PC-3 (cell line): Measurements from ENCODE around the gene TMEM14C. TPM values are rescaled to one million over a fixed set of nuclear protein-coding genes. Genes with fewer than 3 reads are reported as not detected.

Source experiments
- ATAC-seq: fragments of 200-7000 bp; cut with Tn5 transposase; 2 replicates; pipeline ENCODE4 v1.9.1; 2020; ENCODE audit warnings: mild to moderate bottlenecking, moderate library complexity
- Bru-seq: library from RNA; stranded (reverse); fragments of 400-500 nt; gene quantifications from one replicate; lab custom pipeline; 2021; lab: Mats Ljungman, UMichigan
- BruChase-seq, 2 experiments: library from RNA; stranded (reverse); fragments of 400-500 nt; gene quantifications; one replicate each; lab custom pipeline; 2021; lab: Mats Ljungman, UMichigan
- BruUV-seq: library from RNA; stranded (reverse); fragments of 400-500 nt; replicated peaks from 2 replicates; lab custom pipeline; 2021; lab: Mats Ljungman, UMichigan
- CTCF ChIA-PET: fragments of 300-600 bp; sonication (Branson Sonifier 250); formaldehyde crosslinking; loops from one replicate; lab custom pipeline; 2022; ENCODE audit warnings: antibody characterized with exemption; lab: Charles Lee
- POLR2A ChIA-PET: fragments of 300-600 bp; sonication (Branson Sonifier 250); formaldehyde crosslinking; loops from one replicate; lab custom pipeline; 2022; ENCODE audit warnings: antibody characterized with exemption; ENCODE audit not compliant: unreplicated experiment; lab: Charles Lee
- DNase-seq: peaks from one replicate; pipeline ENCODE4 v3.0.0-alpha.2; 2015
- H2AFZ ChIP-seq: fragments of 300-600 bp; sonication (generic); 2 replicates; pipeline ENCODE4 v1.6.0; 2016; ENCODE audit warnings: antibody characterized with exemption, low read length
- H3F3A ChIP-seq: fragments of 300-600 bp; sonication (generic); one replicate; pipeline ENCODE4 v1.6.0; 2017; ENCODE audit warnings: antibody characterized with exemption, low read length, control low read depth, mild to moderate bottlenecking; ENCODE audit not compliant: unreplicated experiment
- H3K27ac ChIP-seq: fragments of 300-600 bp; sonication (generic); 2 replicates; pipeline ENCODE4 v1.5.1; 2016; ENCODE audit warnings: mild to moderate bottlenecking, low read length
- H3K27me3 ChIP-seq: fragments of 300-600 bp; sonication (generic); 2 replicates; pipeline ENCODE4 v1.6.1; 2016; ENCODE audit warnings: low read length, mixed read lengths
- H3K36me3 ChIP-seq: fragments of 300-600 bp; sonication (generic); 2 replicates; pipeline ENCODE4 v1.6.1; 2016; ENCODE audit warnings: low read depth, mixed run types, low read length, mixed read lengths
- H3K4me1 ChIP-seq: fragments of 300-600 bp; sonication (generic); 2 replicates; pipeline ENCODE4 v1.5.1; 2016; ENCODE audit warnings: low read length; ENCODE audit not compliant: insufficient read depth
- H3K4me2 ChIP-seq: fragments of 300-600 bp; sonication (generic); 2 replicates; pipeline ENCODE4 v1.6.0; 2016; ENCODE audit warnings: low read length
- H3K4me3 ChIP-seq: fragments of 300-600 bp; sonication (generic); 2 replicates; pipeline ENCODE4 v1.5.1; 2016; ENCODE audit warnings: mild to moderate bottlenecking, low read length, mixed read lengths
- H3K79me2 ChIP-seq: fragments of 300-600 bp; sonication (generic); 2 replicates; pipeline ENCODE4 v1.6.1; 2017; ENCODE audit warnings: low read length, mixed read lengths
- H3K9ac ChIP-seq: fragments of 300-600 bp; sonication (generic); 2 replicates; pipeline ENCODE4 v1.6.0; 2016; ENCODE audit warnings: mild to moderate bottlenecking, low read length
- H3K9me2 ChIP-seq: fragments of 300-600 bp; sonication (generic); replicated peaks from 2 replicates; pipeline ENCODE4 v1.6.1; 2016; ENCODE audit warnings: mixed run types, low read length, mixed read lengths
- H3K9me3 ChIP-seq: fragments of 300-600 bp; sonication (generic); 2 replicates; pipeline ENCODE4 v1.6.1; 2016; ENCODE audit warnings: low read length, mixed read lengths
- H4K20me1 ChIP-seq: fragments of 300-600 bp; sonication (generic); 2 replicates; pipeline ENCODE4 v1.6.1; 2016; ENCODE audit warnings: low read length, mixed read lengths
- CTCF ChIP-seq: fragments of 300-600 bp; sonication (generic); conservative IDR thresholded peaks from 2 replicates; pipeline ENCODE4 v1.5.1; 2017; ENCODE audit warnings: antibody characterized with exemption, low read depth, mild to moderate bottlenecking, low read length
- EZH2 ChIP-seq: fragments of 300-600 bp; sonication (generic); IDR thresholded peaks from one replicate; pipeline ENCODE4 v1.6.1; 2017; ENCODE audit warnings: antibody characterized with exemption, mild to moderate bottlenecking, low read length; ENCODE audit not compliant: unreplicated experiment
- EZH2phosphoT487 ChIP-seq: fragments of 300-600 bp; sonication (generic); IDR thresholded peaks from 2 replicates; pipeline ENCODE4 v1.6.1; 2018; ENCODE audit warnings: mild to moderate bottlenecking, antibody characterized with exemption, low read length, borderline replicate concordance
- intact Hi-C: fragments of 100-400 bp; cut with micrococcal nuclease; formaldehyde crosslinking; loops from 2 replicates; pipeline ENCODE4 v1.9.0; 2023
- long read RNA-seq: library from polyadenylated mRNA; unstranded; transcript quantifications from one replicate; pipeline ENCODE4 v2.0.0, GENCODE V29; 2021; ENCODE audit not compliant: unreplicated experiment
- total RNA-seq: library from RNA; depleted of rRNA; stranded (reverse); fragments of >200 nt; gene quantifications from 2 replicates; pipeline ENCODE4 v1.2.3, GENCODE V29; 2014; rRNA removed

The TMEM14C gene
- 85.8 and 87.8 TPM in 2 replicates for total RNA-seq
- Bru-seq, nascent RNA, result percentile 94 among the genes with signal in this experiment
- BruChase-seq, experiment 1, labeled RNA remaining after a 6-hour chase, result percentile 91 among the genes with signal in this experiment
- percentile 89 among the genes with signal in this experiment for BruChase-seq, experiment 2, labeled RNA remaining after a 2-hour chase
- long read RNA-seq, transcript TMEM14C-201 (6 exons, 1,113 nt), result major isoform, 75 of 97 reads
- long read RNA-seq, partial matches to known transcripts, result 4 of 97 reads
- long read RNA-seq, other reads (novel, unspliced or antisense), result 13 of 97 reads

GRCh38 chr6:10722820-10723566 is at the start of gene TMEM14C:
Gene TMEM14C, plus strand, starts transcription at chr6:10723070. Its CDS starts 1,544 bp downstream, at chr6:10724614.
- Histone ChIP-seq H3K4me3 (peak within 1 kb of the TSS; percentile 88), H3K4me1 (peaks cover 24% of the 10 kb centered on the region), H3K9me3 (0 out of 2 replicates have a peak, but pooled peaks cover 5% of the 10 kb centered on the region), H3F3A (no peaks in the 10 kb centered on the region), H3K79me2 (peaks cover 32% of the 10 kb centered on the region), H3K9me2 (no peaks in the 10 kb centered on the region), H4K20me1 (no peaks in the 10 kb centered on the region), H3K36me3 (peaks cover 3% of the 10 kb centered on the region; the same call in 1 of the 2 replicates), H3K27ac (peak within 1 kb of the TSS; percentile 67), H2AFZ (peak within 1 kb of the TSS; percentile 91), H3K9ac (peak within 1 kb of the TSS; percentile 93), H3K4me2 (peak within 1 kb of the TSS; percentile 88), H3K27me3 (no peaks in the 10 kb centered on the region)
- DNase-seq (peak; percentile 96), ATAC-seq (peak; percentile 96)
- intact Hi-C loops, result loop anchor here (1.0 to 2.0 kb wide), 5 partner anchors 11 to 78 kb away; partner anchors contain the start of genes C6orf52, PAK1IP1 and TMEM14B
- ChIA-PET POLR2A (interaction anchor here (0.5 to 1.5 kb wide), 5 partner anchors 24 to 316 kb away, joined by 3 to 15 read pairs (median 6); partner anchors contain the start of genes C6orf52, PAK1IP1 and TMEM14B), CTCF (interaction anchor here (0.6 to 1.0 kb wide), 3 partner anchors 28 to 218 kb away, joined by 4 to 13 read pairs (median 11); partner anchors contain the start of gene PAK1IP1)
- TSS peak; percentile 55 for BruUV-seq
- no peak for TF ChIP-seq EZH2
- no peak for TF ChIP-seq EZH2phosphoT487
- no peak for TF ChIP-seq CTCF

- BruUV-seq, result no TSS peak
- H3K9me3 ChIP-seq, result no peaks in the 10 kb centered on the region
- H3K9me2 ChIP-seq, result no peaks in the 10 kb centered on the region
- H3F3A ChIP-seq, result no peaks in the 10 kb centered on the region
- intact Hi-C loops, result no loop called here
- TF ChIP-seq EZH2 (no peak), EZH2phosphoT487 (no peak), CTCF (no peak)
- POLR2A ChIA-PET, result no interaction called here
- H2AFZ ChIP-seq, result no peak overlapping the region
- DNase-seq (no peak), ATAC-seq (no peak)
- H3K27me3 ChIP-seq, result no peaks in the 10 kb centered on the region
- no peaks in the 10 kb centered on the region for H3K36me3 ChIP-seq
- no peak overlapping the region for H3K4me3 ChIP-seq
- H4K20me1 ChIP-seq, result no peaks in the 10 kb centered on the region
- no peak overlapping the region for H3K27ac ChIP-seq
- no peaks in the 10 kb centered on the region for H3K79me2 ChIP-seq
- no peak overlapping the region for H3K9ac ChIP-seq
- H3K4me1 ChIP-seq, result no peaks in the 10 kb centered on the region
- CTCF ChIA-PET, result no interaction called here
- H3K4me2 ChIP-seq, result no peak overlapping the region
Observed at GRCh38 chr6:10676403-10676802, 46.5 kb upstream of the TMEM14C start.
